HG03064 (cell line): Measurements from ENCODE around the gene TERB1.

Source experiments
- ATAC-seq: cut with Tn5 transposase; IDR thresholded peaks from one replicate; pipeline ENCODE4 v1.9.1; 2021; ENCODE audit warnings: low read depth; ENCODE audit not compliant: unreplicated experiment

TERB1 gene

DNA sequence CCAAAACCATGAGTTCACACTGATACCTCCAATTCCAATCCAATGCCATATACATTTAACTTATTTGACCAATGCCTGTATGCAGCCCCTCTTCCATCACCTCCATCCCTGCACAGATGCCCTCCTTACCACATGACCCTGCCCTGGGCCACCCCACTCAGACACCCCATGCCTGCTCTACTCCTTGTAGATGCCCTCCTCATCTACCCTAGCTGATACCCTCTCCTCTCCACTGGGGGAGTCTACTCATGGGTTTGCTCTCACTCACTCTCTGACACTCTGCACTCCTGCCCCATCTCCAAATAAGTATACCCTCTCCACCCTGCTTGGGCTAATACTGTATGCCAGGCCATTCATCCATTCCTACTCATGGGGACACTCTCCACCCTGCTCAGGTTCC lies 88.9 kb downstream of the TERB1 start:
- ATAC-seq, result no peak

- no peak for ATAC-seq
Observed at GRCh38 chr16:66711581-66711980, 89.8 kb downstream of the TERB1 start.

- ATAC-seq, result no peak
Observed at GRCh38 chr16:66706506-66706880, 94.9 kb downstream of the TERB1 start.

DNA sequence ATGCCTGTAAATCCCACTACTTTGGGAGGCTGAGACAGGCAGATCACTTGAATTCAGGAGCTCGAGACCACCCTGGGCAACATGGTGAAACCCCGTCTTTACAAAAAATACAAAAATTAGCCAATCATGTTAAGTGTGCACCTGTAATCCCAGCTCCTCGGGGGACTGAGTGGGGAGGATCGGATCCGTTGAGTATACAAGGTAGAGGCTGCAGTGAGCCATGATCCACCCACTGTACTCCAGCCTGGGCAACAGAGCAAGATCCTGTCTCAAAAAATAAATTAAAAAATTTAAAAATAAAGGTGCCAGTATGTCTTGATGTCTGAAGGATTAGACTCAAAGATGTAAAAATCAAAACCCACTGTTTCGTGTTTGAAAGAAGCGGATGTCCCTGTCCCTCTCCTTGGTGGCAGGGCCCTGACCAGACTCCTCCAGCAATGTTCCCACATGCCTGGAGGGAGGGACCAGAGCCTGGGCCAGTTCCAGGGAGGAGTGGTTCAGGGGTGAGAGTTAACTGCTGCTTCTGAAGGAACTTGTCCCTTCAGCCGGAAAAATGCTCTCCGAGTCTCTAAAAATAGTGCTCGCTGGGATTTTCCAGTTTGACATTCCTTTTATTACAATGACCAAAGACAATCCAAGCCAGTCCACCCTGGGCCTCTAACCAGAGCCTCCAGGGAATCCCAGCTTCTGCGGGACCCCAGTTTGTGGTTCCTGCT lies 95.4 kb downstream of the TERB1 start:
- ATAC-seq, result no peak
